ENCODE measurements around the gene ARHGAP29. TPM values are rescaled to one million over a fixed set of nuclear protein-coding genes. Genes with fewer than 3 reads are reported as not detected.

Gene ARHGAP29
- total and polyA plus RNA-seq, 10 of the 15 experiments (the other 5 are each of a cell fraction or from before 2014, with no cell fraction given) = under 0.01 to 0.43 (median 0.10) TPM; not detected in 4

- TF ChIP-seq FOS (IDR thresholded peaks at IDR 0.05; ENCODE audit: borderline replicate concordance, extremely low read depth, insufficient read length) (no peak), ASH2L (IDR thresholded peaks at IDR 0.05; ENCODE audit: borderline replicate concordance, low read depth) (no peak), PBX3 (IDR thresholded peaks at IDR 0.05; ENCODE audit: insufficient replicate concordance, low read depth, low read length) (no peak), PML (IDR thresholded peaks at IDR 0.05; ENCODE audit: low read length) (no peak), NKRF (conservative IDR thresholded peaks at IDR 0.05) (no peak), E2F4 (IDR thresholded peaks at IDR 0.05; ENCODE audit: low read depth, low read length) (no peak), SREBF1 (IDR thresholded peaks at IDR 0.05; ENCODE audit: low read length) (no peak), KDM1A (IDR thresholded peaks at IDR 0.05; ENCODE audit: borderline replicate concordance) (no peak)
- ATAC-seq = no peak
- H3K27ac ChIP-seq (ENCODE audit: control insufficient read depth, insufficient read depth) = no peak overlapping the region
- no peaks in the 10 kb centered on the region for H3K9me3 ChIP-seq (replicated peaks; ENCODE audit: control insufficient read depth, insufficient read depth, low read length)
- SMC1A ChIA-PET (ENCODE audit: uncharacterized antibody, unreplicated experiment) = no interaction called here
- BruUV-seq (replicated peaks) = no TSS peak
- CTCF ChIA-PET = interaction anchor here (1.1 kb wide), 1 partner anchor 11 kb away, joined by 3 read pairs; no protein-coding TSS in a partner anchor
- RAD21 ChIA-PET (ENCODE audit: unreplicated experiment) = no interaction called here
- in situ Hi-C loops (cut with MboI) = no loop called here
- no peak overlapping the region for H3K9ac ChIP-seq (ENCODE audit: control insufficient read depth, insufficient read depth, low read length)
- FAIRE-seq = no peak
- DNase-seq (ENCODE audit: low read depth, low spot score) = no peak
- H3K4me3 ChIP-seq = no peak overlapping the region
- no peaks in the 10 kb centered on the region for H3K36me3 ChIP-seq (ENCODE audit: control insufficient read depth in 2 of 2, insufficient read depth in 2 of 2, low read length in 1 of 2)
- intact Hi-C loops (cut with micrococcal nuclease; ENCODE audit: unreplicated experiment) = no loop called here
- no peak overlapping the region for H3K4me2 ChIP-seq (ENCODE audit: control insufficient read depth, insufficient read depth)
- H2AFZ ChIP-seq (ENCODE audit: control insufficient read depth, low read depth, low read length) = no peak overlapping the region
- POLR2A ChIA-PET = no interaction called here
- H3K27me3 ChIP-seq (replicated peaks in 1 of 2; ENCODE audit: control insufficient read depth in 2 of 2, insufficient read depth in 2 of 2, low read length in 1 of 2) = no peaks in the 10 kb centered on the region; a peak in 1 of 4 replicates
- no peaks in the 10 kb centered on the region for H3K4me1 ChIP-seq (ENCODE audit: control insufficient read depth, insufficient read depth, low read length)
- H3K79me2 ChIP-seq (ENCODE audit: control insufficient read depth, insufficient read depth, low read length) = no peaks in the 10 kb centered on the region
- no peaks in the 10 kb centered on the region for H4K20me1 ChIP-seq (ENCODE audit: control insufficient read depth, insufficient read depth)
Measured at GRCh38 chr1:94143809-94144176, 93.6 kb downstream of the ARHGAP29 start.

Measured in GM12878 (cell line).